Muscle layer of duodenum (tissue), 2 donors: ENCODE measurements around the gene GFPT2.

ENCODE experiments used
- H3K27ac ChIP-seq: one replicate; pipeline ENCODE4 v1.7.0; 2013; ENCODE audit warnings: mild to moderate bottlenecking, low read length
- H3K27me3 ChIP-seq: one replicate; pipeline ENCODE4 v1.7.0; 2013; ENCODE audit warnings: low read depth, mild to moderate bottlenecking, control low read depth, low read length
- H3K36me3 ChIP-seq, 2 donors: one replicate each; pipeline ENCODE4 v1.7.0; 2013; ENCODE audit warnings: low read length in 2 of 2, control low read depth in 1 of 2, mild to moderate bottlenecking in 1 of 2; ENCODE audit not compliant: insufficient read depth in 2 of 2, control insufficient read depth in 1 of 2
- H3K4me1 ChIP-seq, 2 donors: one replicate each; pipeline ENCODE4 v1.7.0; 2013; ENCODE audit warnings: low read length in 2 of 2, mild to moderate bottlenecking in 2 of 2, control low read depth in 1 of 2, moderate library complexity in 1 of 2; ENCODE audit not compliant: insufficient read depth in 2 of 2, control insufficient read depth in 1 of 2
- H3K4me3 ChIP-seq, 2 donors: one replicate each; pipeline ENCODE4 v1.7.0; 2013; ENCODE audit warnings: low read length in 2 of 2, low read depth in 1 of 2, mild to moderate bottlenecking in 1 of 2
- H3K9me3 ChIP-seq, 2 donors: one replicate each; pipeline ENCODE4 v1.7.0; 2013; ENCODE audit warnings: low read length in 2 of 2, control low read depth in 1 of 2, mild to moderate bottlenecking in 1 of 2; ENCODE audit not compliant: control insufficient read depth in 1 of 2
- donor health status: healthy.

GFPT2 gene

DNA sequence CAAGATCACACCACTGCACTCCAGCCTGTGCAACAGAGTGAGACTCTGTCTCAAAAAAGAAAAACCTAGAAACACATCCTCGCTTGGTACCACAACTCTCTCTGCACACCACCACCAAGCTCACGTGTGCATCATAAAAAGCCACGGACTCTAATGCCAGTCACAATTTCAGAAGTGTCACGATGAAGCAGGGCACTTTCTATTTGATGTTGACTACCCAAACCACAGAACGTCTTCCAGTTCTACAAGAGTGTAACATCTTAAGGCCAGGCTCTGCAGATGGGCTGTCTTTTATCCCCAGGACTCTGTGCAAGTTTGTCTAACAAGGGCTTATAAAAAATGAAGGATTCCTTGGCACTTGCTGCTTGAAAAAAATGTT, 22.9 kb downstream of the GFPT2 start:
- Histone ChIP-seq H3K9me3 (no peaks in the 10 kb centered on the region), H3K4me1 (no peaks in the 10 kb centered on the region), H3K4me3 (no peak overlapping the region), H3K27ac (no peak overlapping the region), H3K36me3 (peaks cover 0 to 14% of the 10 kb centered on the region in 2 donors), H3K27me3 (no peaks in the 10 kb centered on the region)

GRCh38 chr5:180329606-180330269, 23.4 kb downstream of the GFPT2 start:
- Histone ChIP-seq H3K36me3 (peaks cover 0 to 14% of the 10 kb centered on the region in 2 donors), H3K9me3 (no peaks in the 10 kb centered on the region), H3K27me3 (no peaks in the 10 kb centered on the region), H3K4me1 (no peaks in the 10 kb centered on the region), H3K4me3 (no peak overlapping the region), H3K27ac (no peak overlapping the region)

DNA sequence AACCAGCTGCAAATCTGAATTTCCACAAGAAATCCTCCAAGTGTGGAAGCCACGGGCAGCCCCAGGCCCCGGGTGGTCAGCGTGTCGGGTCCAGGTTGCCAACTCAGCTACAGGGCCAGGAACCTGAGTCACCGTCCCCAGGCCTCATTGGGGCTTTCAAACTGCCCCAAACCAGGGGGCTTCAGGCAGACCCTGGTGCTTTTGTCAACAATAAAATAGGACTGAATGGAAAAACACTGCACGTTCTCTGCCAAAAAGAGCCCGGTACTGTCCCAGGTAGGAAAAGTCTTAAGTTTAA, 24.0 kb downstream of the GFPT2 start:
- H3K4me1 ChIP-seq: no peaks in the 10 kb centered on the region

DNA sequence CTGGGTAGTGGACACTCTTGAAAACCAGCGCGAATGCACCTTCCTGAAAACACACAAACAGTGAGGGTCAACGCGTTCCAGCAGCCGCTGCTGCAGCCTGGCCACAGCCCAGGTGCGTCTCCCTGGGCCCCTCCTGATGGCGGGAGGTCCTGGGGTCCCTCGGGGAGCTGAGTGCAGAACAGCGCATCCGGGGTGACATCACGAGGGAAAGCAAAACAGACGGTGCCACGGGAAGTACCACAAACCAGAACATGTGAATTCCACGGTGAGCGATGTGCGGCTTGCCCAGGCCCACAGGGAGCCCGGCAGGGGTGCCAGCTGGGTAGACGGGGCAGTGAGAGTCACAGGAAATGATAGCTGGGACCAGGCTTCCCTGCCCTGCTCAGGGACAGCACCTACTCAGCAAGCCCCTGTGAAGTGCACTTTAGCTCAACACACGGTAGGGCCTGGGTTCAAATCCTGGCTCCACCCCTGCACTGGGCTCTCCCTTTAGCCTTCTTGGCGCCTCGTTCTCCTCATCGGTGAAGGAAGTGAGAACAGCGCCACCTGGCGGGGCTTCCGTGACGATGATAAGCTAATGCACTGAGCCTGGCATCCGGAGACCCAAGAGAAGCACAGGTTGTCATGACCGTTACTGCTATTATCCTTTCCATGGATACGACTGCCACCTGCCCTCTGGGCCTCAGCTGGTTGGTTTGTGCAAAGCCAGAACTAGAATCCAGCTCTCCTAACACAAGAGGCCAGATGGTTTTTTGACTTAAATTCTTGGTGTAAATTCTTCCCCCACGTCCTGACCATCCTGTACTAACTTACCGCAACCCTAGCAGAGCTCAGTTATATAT, 24.6 kb downstream of the GFPT2 start:
- no peak overlapping the region for H3K27ac ChIP-seq
- H3K27me3 ChIP-seq: no peaks in the 10 kb centered on the region
- H3K4me1 ChIP-seq: peaks cover 0 to 3% of the 10 kb centered on the region in 2 donors
- peaks cover 0 to 4% of the 10 kb centered on the region in 2 donors for H3K36me3 ChIP-seq
- H3K9me3 ChIP-seq: no peaks in the 10 kb centered on the region
- no peak overlapping the region for H3K4me3 ChIP-seq

More for the DNA sequence above, 24.0 kb downstream of the GFPT2 start:
- no peak overlapping the region for H3K27ac ChIP-seq
- no peaks in the 10 kb centered on the region for H3K9me3 ChIP-seq
- H3K36me3 ChIP-seq: peaks cover 0 to 8% of the 10 kb centered on the region in 2 donors
- no peak overlapping the region for H3K4me3 ChIP-seq
- no peaks in the 10 kb centered on the region for H3K27me3 ChIP-seq

GRCh38 chr5:180326989-180327565, 26.1 kb downstream of the GFPT2 start:
- no peaks in the 10 kb centered on the region for H3K9me3 ChIP-seq
- H3K4me3 ChIP-seq: no peak overlapping the region
- peaks cover 0 to 4% of the 10 kb centered on the region in 2 donors for H3K36me3 ChIP-seq
- H3K27me3 ChIP-seq: no peaks in the 10 kb centered on the region
- H3K27ac ChIP-seq: no peak overlapping the region
- H3K4me1 ChIP-seq: peaks cover 0 to 3% of the 10 kb centered on the region in 2 donors

DNA sequence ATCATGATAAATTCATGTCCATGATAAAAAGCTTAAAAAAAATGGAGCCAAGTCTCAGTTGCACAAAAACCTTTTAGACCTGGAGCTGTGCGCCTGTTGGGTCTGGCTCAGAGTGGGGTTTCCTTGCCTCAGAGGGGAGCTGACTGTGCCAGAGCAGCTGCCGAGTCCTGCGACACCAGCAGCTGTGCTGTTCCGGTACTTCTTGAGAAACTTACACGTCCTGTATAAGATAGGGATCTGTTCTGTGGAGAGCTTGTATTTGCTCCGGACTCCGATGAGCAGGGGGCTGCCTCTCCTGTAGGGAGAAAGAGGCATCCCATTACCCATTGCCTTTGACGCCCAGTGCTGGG, 28.6 kb downstream of the GFPT2 start:
- Histone ChIP-seq H3K36me3 (peaks cover 0 to 2% of the 10 kb centered on the region in 2 donors), H3K4me1 (peaks cover 0 to 3% of the 10 kb centered on the region in 2 donors), H3K27ac (no peak overlapping the region), H3K27me3 (no peaks in the 10 kb centered on the region), H3K4me3 (no peak overlapping the region), H3K9me3 (no peaks in the 10 kb centered on the region)

DNA sequence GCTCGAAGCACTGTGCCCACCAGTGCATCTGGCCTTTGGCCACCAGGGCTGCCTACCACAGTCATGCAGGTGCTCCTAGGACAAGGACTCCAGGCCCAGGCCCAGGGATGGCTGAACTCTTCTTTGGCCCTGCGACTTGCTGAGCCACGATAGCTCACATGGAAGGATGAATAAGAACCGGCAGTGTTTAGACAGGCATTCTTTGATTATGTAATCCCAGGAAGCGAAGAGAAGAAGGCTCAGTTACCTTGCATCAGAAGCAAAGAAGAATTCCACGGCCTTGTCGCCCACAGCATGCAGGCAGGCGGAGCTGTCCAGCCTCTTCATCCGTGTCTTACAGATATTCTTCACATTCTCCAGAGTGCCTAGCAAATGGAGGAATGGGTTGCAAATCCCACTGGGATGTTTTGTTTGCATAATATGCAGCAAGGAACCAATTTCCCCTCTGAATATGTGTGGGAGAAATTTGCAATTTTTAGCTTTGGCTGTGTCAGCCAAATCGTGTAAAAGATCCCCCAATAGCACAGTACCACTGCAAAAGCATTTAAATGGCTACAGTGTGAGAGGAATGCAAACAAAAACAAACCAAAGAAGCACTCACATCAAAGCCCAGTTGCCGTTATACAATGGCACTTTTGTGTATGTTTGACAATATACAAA, 29.1 kb downstream of the GFPT2 start:
- Histone ChIP-seq H3K27ac (no peak overlapping the region), H3K27me3 (no peaks in the 10 kb centered on the region), H3K36me3 (no peaks in the 10 kb centered on the region), H3K4me1 (peaks cover 0 to 3% of the 10 kb centered on the region in 2 donors), H3K4me3 (no peak overlapping the region), H3K9me3 (no peaks in the 10 kb centered on the region)

GRCh38 chr5:180323160-180323559, 30.0 kb downstream of the GFPT2 start:
- Histone ChIP-seq H3K4me1 (peaks cover 0 to 3% of the 10 kb centered on the region in 2 donors), H3K36me3 (peaks cover 6 to 7% of the 10 kb centered on the region in 2 donors), H3K27ac (no peak overlapping the region), H3K9me3 (no peaks in the 10 kb centered on the region), H3K27me3 (no peaks in the 10 kb centered on the region), H3K4me3 (no peak overlapping the region)

DNA sequence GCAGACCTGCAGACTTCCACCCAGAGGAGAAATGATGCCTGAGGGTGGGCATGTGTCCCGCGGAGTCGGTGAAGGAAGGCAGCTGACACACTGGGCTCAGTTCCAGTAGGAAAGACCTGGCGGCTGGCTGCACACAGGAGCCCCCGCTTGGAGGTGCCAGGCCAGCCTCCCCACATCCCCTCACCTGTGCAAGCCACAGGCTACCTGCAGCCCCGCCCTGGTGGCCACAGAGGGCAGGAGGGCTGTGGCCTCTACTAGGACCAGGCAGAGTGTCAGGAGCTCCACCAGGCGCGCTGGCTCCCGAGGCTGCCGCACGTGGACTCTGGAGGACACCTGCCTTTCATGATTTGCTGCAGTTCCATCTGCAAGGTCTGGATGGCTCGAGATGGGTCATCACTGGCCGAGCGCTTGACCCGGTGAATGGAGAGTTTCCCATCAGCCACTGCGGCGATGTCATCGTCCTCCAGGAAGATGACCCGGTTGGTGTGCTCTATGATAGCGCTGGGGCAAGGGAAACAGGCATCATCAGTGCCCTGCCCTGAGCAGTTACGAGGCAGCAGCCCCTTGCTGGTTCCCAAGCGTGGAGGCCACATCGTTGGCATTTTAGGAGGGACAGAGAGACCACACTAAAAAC, 34.6 kb downstream of the GFPT2 start:
- Histone ChIP-seq H3K36me3 (peaks cover 10 to 11% of the 10 kb centered on the region in 2 donors), H3K27me3 (no peaks in the 10 kb centered on the region), H3K4me3 (no peak overlapping the region), H3K4me1 (no peaks in the 10 kb centered on the region), H3K27ac (no peak overlapping the region), H3K9me3 (no peaks in the 10 kb centered on the region)

DNA sequence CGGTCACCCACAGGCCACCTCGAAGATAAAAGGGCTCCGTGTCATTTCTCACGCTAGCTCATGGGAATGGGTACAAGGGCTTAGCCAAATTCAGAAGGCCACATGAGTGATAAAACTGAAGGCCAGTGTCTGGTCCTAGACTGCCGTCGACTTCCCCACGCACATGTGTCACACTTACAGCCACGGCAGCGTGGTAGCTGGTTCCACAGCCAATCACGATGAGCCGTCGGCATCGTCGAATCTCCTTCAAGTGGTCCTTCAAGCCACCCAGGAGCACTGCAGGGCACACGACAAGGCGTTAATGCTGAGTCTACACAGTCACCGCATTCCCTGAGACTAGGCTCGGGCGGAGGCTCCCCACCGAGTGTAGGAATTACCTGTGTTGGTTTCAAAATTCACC, 36.5 kb downstream of the GFPT2 start:
- peaks cover 10 to 13% of the 10 kb centered on the region in 2 donors for H3K36me3 ChIP-seq
- no peaks in the 10 kb centered on the region for H3K27me3 ChIP-seq
- no peaks in the 10 kb centered on the region for H3K9me3 ChIP-seq
- H3K4me3 ChIP-seq: no peak overlapping the region
- no peaks in the 10 kb centered on the region for H3K4me1 ChIP-seq
- H3K27ac ChIP-seq: no peak overlapping the region

GRCh38 chr5:180315762-180316212, 37.3 kb downstream of the GFPT2 start:
- Histone ChIP-seq H3K4me3 (no peak overlapping the region), H3K36me3 (peaks cover 10 to 16% of the 10 kb centered on the region in 2 donors), H3K27ac (no peak overlapping the region), H3K4me1 (no peaks in the 10 kb centered on the region), H3K9me3 (no peaks in the 10 kb centered on the region), H3K27me3 (no peaks in the 10 kb centered on the region)
